ENCODE results near the gene TMEM256. TPM values are rescaled to one million over a fixed set of nuclear protein-coding genes. Genes with fewer than 3 reads are reported as not detected.
A peak's percentile ranks its signal among the peaks of the same experiment; 100 is the strongest.
"Not testable (repeated sequence)": the region's sequence is repeated elsewhere in the genome, so short reads cannot be mapped to it uniquely, and the experiment has no call there.

The TMEM256 gene
- total and polyA plus RNA-seq, 2 of the 8 experiments (the other 6 are each of a cell fraction or from before 2014, with no cell fraction given), result 97.0 to 350 TPM

DNA sequence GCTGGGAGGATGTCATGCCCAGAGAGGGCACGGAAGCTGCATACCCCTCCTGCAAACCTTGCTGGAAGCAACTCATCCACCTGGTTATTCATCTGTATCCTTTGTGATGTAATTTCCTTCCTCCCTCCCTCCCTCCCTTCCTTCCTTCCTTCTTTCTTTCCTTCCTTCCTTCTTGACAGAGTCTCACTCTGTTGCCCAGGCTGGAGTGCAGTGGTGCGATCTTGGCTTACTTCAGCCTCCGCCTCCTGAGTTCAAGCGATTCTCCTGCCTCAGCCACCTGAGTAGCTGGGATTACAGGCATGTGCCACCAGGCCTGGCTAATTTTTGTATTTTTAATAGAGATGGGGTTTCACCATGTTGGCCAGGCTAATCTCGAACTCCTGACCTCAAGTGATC, 35.3 kb downstream of the TMEM256 start:
- H3K9ac ChIP-seq (replicated peaks in 1 of 4; ENCODE audit: extremely low read depth in 1 of 4, low read depth in 3 of 4, low read length in 3 of 4); H3K4ac ChIP-seq (replicated peaks; ENCODE audit: insufficient read length, low read depth, low read length); FAIRE-seq; H4K8ac ChIP-seq (ENCODE audit: extremely low read depth, insufficient read depth, low read length); H2BK120ac ChIP-seq (replicated peaks; ENCODE audit: low read depth, low read length); H3K23me2 ChIP-seq (ENCODE audit: low read depth, low read length); H4K5ac ChIP-seq (ENCODE audit: insufficient read length, low read depth, low read length); H2BK5ac ChIP-seq (ENCODE audit: low read depth, low read length); H3K56ac ChIP-seq (replicated peaks; ENCODE audit: insufficient read length, low read depth, low read length); DNase-seq (ENCODE audit: low read depth in 1 of 2, low spot score in 2 of 2); H2BK20ac ChIP-seq (ENCODE audit: low read length); H3K36me3 ChIP-seq (ENCODE audit: control insufficient read depth in 2 of 4, insufficient read depth in 4 of 4, low read length in 3 of 4); H3K14ac ChIP-seq (ENCODE audit: insufficient read length); H3K23ac ChIP-seq (ENCODE audit: insufficient read length); H3K79me1 ChIP-seq (ENCODE audit: low read depth, low read length); H3K79me2 ChIP-seq (ENCODE audit: control insufficient read depth in 1 of 2, insufficient read depth in 2 of 2, low read length in 2 of 2); H4K20me1 ChIP-seq (replicated peaks in 1 of 2; ENCODE audit: control insufficient read depth in 1 of 2, insufficient read depth in 2 of 2, low read length in 2 of 2); H3K18ac ChIP-seq (ENCODE audit: extremely low read depth, low read length); H2BK15ac ChIP-seq (ENCODE audit: low read length); H2AK5ac ChIP-seq (ENCODE audit: low read depth, low read length); H2BK12ac ChIP-seq (ENCODE audit: low read depth, low read length); H3K27ac ChIP-seq (ENCODE audit: low read depth, low read length); H3K9me3 ChIP-seq (ENCODE audit: insufficient read depth in 2 of 2, low read depth in 1 of 2, low read length in 1 of 2); H3K27me3 ChIP-seq (replicated peaks in 1 of 4; ENCODE audit: control insufficient read depth in 3 of 4, extremely low read depth in 1 of 4, insufficient read depth in 3 of 4, low read length in 3 of 4): not testable (repeated sequence)
- H3K4me3 ChIP-seq (ENCODE audit: extremely low read depth in 1 of 4, insufficient read depth in 2 of 4, low read depth in 3 of 4, low read length in 4 of 4), result peak overlapping the region in 1 of 4 experiments; percentile 37; a peak in 1 of 8 replicates
- H2AFZ ChIP-seq (ENCODE audit: low read length), result peak overlapping the region; percentile 1; the same call in 1 of the 2 replicates
- peak overlapping the region; percentile 15 for H4K91ac ChIP-seq (replicated peaks; ENCODE audit: insufficient read length, low read length)
- ChIA-PET CTCF (ENCODE audit: partially characterized antibody) (interaction anchor here (0.6 to 2.5 kb wide), 8 partner anchors 13 to 192 kb away, joined by 3 to 16 read pairs (median 3); partner anchors contain the start of gene TMEM95), POLR2A (ENCODE audit: partially characterized antibody) (interaction anchor here (0.6 to 2.7 kb wide), 11 partner anchors 12 to 205 kb away, joined by 3 to 10 read pairs (median 3); partner anchors contain the start of genes POLR2A, TMEM256, TMEM95 and TNK1)
- WGBS, 2 experiments (ENCODE audit: extremely low coverage in 1 of 2, insufficient coverage in 1 of 2, insufficient read length in 1 of 2, insufficient replicate concordance in 2 of 2, low coverage in 1 of 2, low lambda C conversion rate in 2 of 2, missing lambda C conversion rate in 1 of 2), result 76% methylated on average over 5 of the region's 5 CpGs; no CpG with 5 or more reads in 1 of the 2 experiments
- peak overlapping the region; percentile 51 to 52 for H3K4me2 ChIP-seq (ENCODE audit: insufficient read depth in 1 of 2, low read depth in 2 of 2, low read length in 2 of 2)
- peaks cover 0 to 11% (median 4%) of the 10 kb centered on the region in 4 experiments; a peak in 5 of 7 replicates for H3K4me1 ChIP-seq (replicated peaks in 1 of 4; ENCODE audit: control insufficient read depth in 3 of 4, insufficient read depth in 4 of 4, low read length in 3 of 4)

All from H1 (cell line).